HL-60/S4 treated with phorbol 12-myristate 13-acetate at 8.2 ng/mL for 4 days and 3 days (cell line): ENCODE data around the gene RAC2.
"Not testable (repeated sequence)": the region's sequence is repeated elsewhere in the genome, so short reads cannot be mapped to it uniquely, and the experiment has no call there.

Experiments
- in situ Hi-C: fragments of 300-500 bp; cut with MboI; formaldehyde crosslinking; loops from 2 replicates; pipeline ENCODE4 v1.15.0; 2022; ENCODE audit warnings: low sequenced_read_pairs

Gene RAC2

GRCh38 chr22:37235897-37236607 lies 8.0 kb downstream of the RAC2 start:
- in situ Hi-C loops: no loop called here

DNA sequence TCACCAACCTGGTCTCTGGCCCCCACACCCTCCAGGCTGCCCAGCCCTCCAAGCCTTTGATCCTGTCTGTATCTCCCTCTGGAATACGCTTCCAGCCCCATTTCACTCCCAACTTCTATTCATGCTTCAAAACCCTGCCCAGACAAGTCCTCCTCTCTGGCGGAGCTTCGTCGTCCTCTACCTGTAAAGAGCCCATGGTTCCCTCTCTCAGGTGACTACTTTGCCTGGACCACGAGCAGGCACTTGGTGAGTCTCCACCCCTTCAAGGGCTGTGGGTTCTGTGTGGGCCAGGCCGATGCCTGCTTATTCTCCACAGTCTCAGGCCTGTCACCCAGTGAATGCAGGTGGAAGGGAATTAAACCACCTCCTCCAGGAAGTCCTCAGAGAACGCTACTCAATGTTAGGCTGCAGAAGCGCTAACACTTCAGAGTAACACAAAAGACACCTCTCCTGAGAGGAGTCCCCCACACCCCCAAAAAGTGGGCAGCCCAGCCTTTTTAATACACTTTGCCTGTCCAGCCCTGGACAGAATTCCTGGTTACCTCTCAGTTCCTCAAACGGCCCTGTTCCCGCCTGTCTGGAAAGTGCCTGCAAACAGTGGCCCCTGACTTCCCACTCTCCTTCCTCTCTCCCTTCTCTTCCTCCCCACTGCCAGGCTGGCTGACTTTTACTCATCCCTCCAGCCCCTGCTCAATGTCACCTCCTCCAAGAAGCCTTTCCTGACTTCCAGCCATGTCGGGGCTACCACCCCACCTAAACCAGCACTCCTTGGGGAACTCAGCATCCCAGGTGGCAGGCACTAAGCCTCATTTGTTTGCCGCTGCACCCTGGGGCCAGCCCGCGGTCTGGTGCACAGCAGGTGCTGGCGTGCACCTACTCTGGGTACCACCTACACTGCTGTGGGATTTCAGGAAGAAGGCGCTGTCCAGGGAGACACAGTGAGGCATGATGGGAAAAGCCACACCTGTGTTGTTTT lies 9.0 kb downstream of the RAC2 start:
- in situ Hi-C loops: no loop called here

DNA sequence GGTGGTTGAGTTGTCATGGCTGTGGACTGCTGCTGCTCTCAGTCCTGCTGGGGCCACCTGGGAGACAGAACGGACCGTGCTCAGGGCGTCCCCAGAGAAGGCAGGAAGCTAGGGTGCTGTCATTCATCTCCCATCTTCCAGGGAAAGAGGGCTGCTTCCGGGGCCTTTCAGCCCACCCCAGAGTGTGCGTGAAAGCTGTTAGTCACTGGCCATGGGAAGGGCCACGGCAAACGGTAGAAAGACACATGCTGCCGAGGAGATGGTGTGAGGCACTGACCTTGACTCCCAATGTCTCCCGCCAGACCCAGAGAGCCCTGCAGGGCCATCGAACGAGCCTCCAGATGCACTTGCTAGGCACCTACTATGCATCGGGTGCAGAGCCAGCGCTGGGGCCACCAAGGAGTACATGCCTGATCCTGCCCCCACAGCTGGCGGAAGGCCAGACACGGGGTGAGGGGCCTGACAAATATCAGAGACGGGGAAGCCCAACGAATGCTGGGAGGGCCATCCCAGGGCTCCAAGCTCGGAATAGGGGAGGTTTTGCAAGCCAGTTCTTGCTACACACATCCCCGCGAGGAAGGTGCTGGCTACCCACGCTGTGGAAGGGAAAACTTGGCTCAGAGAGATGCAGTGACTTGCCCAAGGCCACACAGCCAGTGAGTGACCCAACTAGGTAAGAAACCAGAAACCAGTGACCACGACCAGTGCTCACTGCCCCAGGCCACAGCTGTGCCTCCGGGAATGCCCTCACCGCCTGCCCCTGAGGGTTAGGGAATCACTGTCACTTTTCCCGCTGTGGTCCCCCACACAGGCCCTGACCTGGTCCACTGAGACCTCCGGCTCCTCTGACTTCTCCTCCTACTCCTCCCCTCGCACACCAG lies 10.1 kb downstream of the RAC2 start:
- in situ Hi-C loops: no loop called here

DNA sequence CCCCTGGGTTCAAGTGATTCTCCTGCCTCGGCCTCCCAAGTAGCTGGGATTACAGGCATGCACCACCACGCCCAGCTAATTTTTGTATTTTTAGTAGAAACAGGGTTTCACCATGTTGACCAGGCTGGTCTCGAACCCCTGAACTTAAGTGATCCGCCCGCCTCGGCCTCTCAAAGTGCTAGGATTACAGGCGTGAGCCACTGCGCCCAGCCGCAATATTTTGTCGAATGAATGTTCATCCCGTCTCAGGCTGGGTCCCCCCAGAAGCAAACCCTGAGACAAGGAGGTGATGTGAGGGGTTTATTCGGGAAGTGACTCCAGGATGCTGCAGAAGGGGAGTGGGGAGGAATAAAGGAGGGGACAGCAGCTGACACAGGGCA lies 10.7 kb downstream of the RAC2 start:
- in situ Hi-C loops: not testable (repeated sequence)

DNA sequence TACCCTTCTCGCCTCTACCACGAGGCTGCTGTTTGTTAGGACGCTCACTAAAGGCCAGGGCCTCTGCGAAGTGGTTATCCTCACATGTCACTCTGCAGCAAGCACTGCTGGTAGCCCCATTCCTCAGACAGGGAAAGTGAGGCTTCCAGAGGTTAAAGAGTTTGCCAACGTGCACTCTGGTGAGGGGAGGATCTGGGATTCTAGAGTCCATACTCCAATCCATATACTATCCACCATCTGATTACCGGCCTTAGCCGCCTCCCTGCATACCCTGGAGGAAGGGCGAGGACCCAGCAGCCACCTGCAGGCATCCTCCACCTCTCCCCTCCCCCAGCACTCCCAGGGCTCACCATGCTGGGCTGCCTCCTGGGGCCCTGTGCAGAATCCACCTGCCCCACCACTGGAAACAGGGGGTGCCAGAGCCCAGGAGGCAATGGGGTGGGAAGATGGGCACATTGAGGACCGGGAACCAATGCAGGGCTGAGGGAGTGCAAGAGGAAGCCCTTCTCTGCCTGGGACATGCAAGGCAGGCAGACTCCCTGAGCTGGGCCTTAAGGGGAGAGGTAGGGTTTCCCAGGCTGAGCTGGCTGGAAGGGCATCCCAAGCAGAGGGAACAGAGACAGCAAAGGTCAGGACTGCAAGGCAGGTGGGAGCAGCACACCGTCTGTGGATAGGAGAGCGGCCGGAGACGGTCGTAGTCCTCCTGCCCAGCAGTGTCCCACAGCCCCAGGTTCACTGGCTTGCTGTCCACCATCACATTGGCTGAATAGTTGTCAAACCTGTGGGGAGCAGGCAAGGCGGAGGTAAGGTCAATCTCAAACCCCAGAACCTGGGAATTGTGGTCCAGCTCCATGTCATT lies 11.7 kb downstream of the RAC2 start:
- in situ Hi-C loops: no loop called here

GRCh38 chr22:37231406-37232139 lies 12.5 kb downstream of the RAC2 start:
- in situ Hi-C loops: no loop called here

DNA sequence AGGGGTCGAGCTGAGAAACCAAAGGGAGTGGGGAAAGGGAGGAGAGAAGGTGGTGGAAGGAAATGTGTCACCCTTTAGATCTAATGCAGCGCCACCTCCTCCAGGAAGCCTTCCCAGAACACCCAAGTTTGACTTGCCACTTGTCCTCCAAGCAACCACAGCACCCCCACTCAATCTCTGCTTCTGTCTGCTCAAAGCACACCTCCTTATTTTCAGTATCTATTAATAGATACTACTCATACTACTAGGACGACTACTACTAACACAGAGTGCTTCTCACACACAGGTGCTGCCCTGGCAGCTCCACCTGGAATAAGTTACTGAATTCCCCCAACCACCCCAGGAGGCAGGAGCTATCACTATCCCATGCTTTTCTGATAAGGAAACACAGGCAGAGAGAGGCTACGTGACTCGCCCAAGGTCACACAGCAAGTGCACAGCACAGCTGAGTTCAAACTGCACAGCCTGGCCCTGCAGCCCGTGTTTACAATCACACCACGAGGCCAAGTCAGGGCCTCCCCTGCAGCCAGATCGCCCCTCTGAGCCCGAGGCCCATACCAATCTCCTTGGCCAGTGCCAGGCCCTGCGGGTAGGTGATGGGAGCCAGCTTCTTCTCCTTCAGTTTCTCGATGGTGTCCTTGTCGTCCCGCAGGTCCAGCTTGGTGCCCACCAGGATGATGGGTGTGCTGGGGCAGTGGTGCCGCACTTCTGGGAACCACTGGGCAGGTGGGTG lies 13.2 kb downstream of the RAC2 start:
- in situ Hi-C loops: no loop called here

GRCh38 chr22:37229805-37230672 lies 14.0 kb downstream of the RAC2 start:
- in situ Hi-C loops: no loop called here

DNA sequence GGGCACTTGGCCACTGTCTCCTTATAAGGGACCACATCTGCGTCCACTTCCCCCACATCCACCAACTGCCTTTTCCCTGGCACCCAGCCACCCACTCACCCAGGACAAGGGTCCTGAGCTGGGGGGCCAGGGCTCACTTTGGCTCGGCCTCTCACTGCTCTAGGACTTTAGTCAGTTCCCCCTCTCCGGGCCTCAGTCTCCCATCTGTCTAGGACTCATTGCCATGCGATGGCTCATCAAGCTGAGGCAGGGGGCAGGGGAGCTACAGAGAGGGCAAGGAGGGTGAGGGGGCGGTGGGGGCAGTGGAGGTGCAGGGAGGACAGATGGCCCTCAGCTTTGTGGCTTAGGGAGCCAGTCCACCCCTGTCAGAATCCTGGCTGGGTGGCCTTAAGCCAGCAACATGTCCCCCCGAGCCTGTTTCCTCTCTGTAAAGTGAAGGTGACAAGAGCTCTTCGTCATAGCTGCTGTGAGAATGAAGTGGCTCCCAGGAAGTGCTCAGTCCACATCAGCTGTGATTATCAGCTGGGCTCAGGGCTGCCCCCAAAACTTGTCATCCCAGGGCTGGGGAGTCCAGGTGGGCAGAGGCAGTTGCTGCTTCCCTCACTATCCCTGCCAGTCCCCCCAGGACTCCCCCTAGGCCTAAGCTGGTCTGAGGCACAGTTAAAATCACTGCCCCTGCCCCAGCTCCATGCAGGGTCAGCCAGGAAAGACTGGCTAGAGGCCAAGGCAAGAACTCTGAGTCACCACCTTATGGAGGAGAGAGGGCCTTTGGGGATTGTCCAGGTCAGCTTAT lies 14.9 kb downstream of the RAC2 start:
- in situ Hi-C loops: no loop called here

DNA sequence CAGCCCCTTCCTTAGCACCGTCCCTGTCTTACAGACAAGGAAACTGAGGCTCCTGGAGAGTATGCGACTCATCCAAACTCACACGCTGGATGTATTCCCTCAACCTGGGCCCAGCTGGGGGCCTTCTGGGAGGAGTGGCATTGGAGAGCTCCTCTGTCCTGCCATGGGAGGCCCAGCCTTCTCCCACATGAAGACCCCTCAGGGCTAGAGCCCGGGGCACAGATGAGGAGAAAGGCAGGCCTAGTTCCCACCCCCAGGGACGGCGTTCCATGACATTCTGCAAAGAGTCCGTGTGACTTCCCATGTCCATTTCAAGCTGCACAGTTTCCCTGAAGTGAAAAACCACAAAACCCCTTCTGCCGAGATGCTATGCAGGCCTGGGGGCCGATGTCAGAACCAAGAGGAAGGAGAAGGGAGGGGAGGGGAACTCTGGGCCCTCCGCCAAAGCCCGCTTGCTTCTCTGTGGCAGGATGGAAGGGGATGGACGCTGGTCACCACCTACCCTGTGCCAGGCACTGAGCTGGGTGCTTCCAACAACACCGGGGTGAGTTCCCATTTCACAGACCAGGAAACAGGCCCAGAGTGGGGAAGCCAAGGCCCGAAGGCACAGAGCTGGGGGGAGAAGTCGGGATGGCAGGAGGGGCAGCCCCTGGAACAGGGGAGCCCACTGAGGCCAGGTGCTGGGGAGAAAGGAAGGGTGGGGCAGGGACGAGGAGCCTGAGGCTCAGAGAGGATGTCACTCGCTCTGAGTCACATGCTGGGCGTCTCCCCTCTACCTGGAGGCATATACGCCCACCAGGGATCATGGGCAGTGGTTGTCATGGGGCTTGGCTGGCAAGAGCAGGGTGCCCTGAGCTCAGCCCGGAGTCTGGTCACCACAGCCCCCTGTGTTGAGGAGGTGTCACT lies 15.7 kb downstream of the RAC2 start:
- in situ Hi-C loops: no loop called here

- in situ Hi-C loops: no loop called here
These were observed 17.6 kb downstream of the RAC2 start for GRCh38 chr22:37226514-37226913.

- in situ Hi-C loops: no loop called here
These were observed 18.0 kb downstream of the RAC2 start for GRCh38 chr22:37226087-37226486.

GRCh38 chr22:37225481-37225880 lies 18.6 kb downstream of the RAC2 start:
- in situ Hi-C loops: no loop called here

- in situ Hi-C loops: no loop called here
These were observed 19.2 kb downstream of the RAC2 start for GRCh38 chr22:37224757-37225420.

DNA sequence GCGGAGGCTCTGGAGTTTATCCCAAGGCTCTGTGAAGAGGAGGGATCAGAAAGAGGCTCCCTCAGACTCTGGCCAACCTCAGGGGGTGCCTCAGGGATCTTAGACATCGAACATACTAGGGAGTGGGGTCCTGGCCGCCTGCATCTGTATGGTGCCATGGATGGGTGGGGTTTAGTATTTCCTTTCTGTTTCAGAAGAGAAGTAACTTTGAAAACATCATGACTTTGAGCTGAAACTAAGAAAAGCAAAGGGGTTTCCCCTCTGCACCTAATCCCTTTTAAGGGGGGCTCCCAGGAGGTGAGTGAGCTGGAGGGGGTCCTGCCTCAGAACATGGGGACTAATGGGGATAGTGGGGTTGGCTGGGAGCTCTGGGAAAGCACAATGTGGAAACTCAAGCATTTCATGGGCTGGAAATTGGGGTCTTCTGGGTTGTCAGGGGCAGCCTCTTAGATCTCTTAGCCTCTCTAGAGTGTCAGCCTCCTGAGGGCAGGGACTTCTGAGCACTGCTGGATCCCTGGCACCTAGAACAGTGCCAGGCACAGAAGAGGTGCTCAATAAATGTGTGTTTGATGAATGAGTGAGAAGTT lies 20.0 kb downstream of the RAC2 start:
- in situ Hi-C loops: no loop called here
